Suppressor macrophage treated with lipopolysaccharide for 1 hour (primary cell): ENCODE measurements around the gene ADAMTS9.
A peak's percentile ranks its signal among the peaks of the same experiment; 100 is the strongest.

ENCODE experiments used
- DNase-seq, 3 donors: peaks; one replicate each; pipeline ENCODE4 v3.0.0-alpha.2; 2020 to 2022

Gene ADAMTS9

DNA sequence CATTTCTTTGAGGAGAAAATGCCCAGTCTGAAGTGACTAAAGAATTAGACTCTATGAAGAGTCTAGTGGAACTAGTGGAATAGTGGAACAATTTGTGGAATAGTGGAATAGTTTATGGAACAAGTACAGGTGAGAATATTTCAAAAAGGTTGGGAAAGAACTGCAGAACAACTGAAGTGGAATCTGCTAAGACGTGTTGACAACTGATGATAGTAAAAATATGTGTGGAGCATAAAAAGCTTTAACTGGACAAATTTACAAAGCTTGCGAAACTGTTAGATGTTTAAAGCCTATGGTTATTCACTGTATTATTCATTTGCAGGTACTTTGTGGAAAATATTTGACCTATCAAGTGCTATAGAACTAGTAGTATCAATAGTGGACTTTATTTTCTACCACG, 164.5 kb downstream of the ADAMTS9 start:
- no peak for DNase-seq

- no peak for DNase-seq
Observed at GRCh38 chr3:64520334-64520733, 167.5 kb downstream of the ADAMTS9 start.

DNA sequence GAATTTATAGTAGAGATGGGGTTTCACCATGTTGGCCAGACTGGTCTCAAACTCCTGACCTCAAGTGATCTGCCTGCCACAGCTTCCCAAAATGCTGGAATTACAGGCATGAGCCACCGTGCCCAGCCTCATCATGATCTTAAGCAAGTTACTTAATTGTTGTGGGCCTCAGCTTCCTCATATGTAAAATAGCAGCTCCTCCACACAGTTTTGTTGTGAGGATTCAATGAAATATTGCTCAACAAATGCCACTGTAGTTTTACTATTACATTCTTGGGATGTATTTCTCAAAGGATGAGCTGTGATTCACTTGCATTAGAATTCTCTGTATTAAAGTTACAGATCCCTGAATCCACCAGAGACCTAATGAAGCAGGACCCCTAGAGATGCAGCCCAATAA, 168.8 kb downstream of the ADAMTS9 start:
- no peak for DNase-seq

DNA sequence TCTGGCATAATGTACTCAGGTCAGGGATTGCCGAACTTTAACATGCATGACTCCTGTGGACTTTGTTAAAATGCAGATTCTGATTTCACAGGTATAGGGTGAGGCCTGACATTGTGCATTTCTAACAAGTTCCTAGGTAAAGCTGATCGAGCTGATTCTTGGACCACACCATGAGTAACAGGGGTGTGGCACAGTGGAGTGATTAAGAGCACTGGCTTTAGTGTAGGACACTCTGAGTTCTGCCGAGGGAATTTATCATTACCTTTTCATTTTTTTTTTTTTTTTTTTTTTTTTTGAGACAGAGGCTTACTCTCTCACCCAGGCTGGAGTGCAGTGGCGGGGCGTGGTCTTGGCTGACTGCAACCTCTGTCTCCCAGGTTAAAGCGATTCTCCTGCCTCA, 169.3 kb downstream of the ADAMTS9 start:
- DNase-seq = no peak

GRCh38 chr3:64514889-64515288, 172.9 kb downstream of the ADAMTS9 start:
- DNase-seq = no peak

GRCh38 chr3:64509206-64509605, 178.6 kb downstream of the ADAMTS9 start:
- no peak for DNase-seq

GRCh38 chr3:64508140-64508539, 179.7 kb downstream of the ADAMTS9 start:
- no peak for DNase-seq

DNA sequence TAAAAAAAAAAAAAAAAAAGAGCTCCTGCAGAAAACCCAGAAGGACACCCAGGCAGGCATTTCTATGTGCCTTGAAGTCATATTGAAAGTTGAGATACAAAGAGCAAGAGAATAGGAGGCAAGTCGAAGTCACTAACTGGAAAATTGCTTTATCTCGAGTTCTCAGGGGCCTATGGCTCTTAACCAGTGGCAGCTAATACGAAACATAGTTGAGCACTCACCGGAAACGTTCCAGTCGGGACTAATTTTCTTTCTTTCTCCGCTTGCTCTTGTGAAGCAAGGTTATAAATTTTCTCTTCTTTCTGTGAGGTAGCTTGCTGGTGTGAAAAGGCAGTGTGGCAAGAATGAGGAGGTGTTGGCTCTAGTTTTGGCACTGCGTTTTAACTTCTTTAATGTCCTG, 181.5 kb downstream of the ADAMTS9 start:
- no peak for DNase-seq

DNA sequence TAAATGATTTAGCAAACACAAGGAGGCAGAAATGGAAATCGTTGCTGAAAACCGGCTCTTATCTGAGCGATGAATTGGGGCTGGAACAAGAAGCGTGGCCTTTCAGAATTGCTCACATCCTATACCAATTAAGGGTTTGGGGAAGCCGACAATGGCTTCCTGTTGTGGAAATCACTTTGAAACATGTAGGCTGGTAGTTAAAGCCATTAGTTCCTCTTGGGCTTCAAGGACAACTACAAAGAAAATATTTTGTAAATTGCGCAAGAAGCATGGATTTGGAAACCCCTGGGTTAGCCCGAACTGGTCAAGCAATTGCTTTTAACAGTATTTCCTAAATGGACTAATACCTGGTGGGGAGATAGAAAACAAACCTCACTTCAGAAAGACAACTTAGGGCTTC, 182.4 kb downstream of the ADAMTS9 start:
- DNase-seq = peak; percentile 58 to 74 (median 68)

GRCh38 chr3:64502284-64502683, 185.5 kb downstream of the ADAMTS9 start:
- DNase-seq = no peak

- no peak for DNase-seq
Observed at GRCh38 chr3:64501298-64501906, 186.4 kb downstream of the ADAMTS9 start.

DNA sequence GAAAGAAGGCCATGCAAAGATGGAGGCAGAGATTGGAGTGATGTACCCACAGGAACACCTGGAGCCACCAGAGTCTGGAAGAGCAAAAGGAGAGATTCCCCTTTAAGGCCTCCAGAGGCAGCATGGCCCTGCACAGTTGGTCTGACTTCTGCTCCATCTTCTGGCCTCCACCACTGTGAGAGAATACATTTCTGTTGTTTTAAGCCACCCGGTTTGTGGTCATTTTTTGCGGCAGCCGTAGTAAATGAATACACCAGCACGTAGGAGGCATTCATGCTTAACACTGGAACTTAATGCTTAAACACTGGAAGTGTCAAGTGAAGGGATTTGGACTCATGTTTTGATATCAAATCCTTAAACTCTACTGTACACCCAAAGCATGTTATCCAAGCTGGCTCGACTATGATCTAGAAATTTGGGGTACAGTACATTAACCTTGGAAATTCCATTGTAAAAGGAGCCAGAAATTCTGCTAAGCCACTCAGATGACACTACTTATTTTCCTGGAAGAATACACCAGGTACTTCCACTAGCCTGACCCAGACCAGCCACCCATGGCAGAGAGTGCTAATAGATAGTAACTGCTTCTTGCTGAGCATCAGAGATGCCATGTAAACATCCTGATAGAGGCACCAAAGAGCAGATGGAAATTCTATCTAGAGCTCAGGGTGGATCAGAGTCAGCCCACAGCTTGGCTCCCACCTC, 190.9 kb downstream of the ADAMTS9 start:
- DNase-seq = no peak

DNA sequence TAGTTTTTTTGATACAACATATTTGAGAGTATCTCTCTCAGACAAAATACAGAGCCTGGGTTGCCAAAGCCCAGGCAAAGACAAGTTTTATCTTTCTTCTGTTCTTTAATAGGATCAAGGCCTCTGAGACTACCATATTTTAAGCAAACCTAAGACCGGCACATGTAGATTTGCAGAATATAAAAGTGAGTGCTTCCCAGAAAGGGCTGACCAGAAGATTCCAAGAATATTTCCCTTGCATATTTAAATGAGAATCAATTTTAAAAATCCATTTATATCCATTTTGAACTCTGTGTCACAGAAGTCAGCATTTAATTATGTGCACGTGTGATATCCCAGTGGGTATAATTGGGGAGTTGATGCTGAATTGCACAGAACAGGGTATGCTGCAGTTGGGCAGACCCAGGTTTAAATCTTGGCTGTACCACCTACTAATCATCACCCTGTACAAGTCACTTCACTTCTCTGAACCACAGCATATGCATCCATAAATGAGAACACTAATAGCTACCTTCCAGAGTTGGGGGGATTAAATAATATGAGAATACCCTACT, 191.9 kb downstream of the ADAMTS9 start:
- DNase-seq = no peak

DNA sequence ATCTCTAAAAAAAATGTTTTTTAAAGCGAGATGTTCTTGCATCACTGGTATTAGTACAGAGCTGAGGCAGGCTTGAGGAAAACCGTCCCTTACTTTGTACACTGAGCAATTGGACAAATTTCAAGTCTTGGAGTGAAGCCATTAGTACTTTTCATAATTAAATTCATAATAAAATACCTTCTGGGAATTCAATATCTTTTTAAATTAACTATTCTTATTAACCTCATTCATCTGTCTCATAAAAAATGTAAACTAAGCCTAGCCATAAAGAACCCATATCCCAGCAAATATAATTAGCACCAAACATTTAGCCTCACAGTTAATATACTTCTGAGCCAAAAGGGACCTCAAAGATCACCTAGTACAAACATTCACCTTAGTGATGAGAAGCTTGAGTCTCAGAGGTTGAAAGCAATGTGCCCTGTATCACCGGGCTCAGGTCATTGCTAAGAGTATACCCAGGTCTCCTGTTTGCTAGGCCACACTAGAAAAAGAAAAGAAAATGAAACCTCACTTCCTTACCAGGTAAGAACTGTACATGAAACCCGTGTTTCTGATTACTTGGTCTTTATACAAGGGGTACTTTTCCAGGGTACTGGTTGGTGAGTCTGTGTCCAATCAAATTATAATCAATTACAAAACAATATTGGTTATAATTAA, 192.5 kb downstream of the ADAMTS9 start:
- DNase-seq = no peak

DNA sequence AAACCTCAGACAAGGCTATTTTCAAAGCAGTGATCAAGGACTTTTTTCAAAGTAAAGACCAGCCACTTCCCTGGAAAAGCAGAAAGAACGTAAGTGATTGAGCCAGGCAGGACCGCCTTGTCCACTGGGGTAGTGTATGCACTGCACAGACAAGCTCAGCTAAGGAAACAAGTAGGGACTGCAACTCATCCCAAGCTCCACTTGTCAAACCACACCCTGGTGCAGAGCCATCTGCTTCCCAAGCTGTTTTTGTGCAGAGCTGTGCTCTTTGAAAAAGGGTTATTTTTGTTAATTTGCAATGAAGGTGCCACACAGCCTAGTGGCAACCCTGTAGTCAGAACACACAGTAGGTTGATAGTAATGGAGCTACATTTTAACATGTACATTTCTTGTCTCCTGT, 193.3 kb downstream of the ADAMTS9 start:
- no peak for DNase-seq

DNA sequence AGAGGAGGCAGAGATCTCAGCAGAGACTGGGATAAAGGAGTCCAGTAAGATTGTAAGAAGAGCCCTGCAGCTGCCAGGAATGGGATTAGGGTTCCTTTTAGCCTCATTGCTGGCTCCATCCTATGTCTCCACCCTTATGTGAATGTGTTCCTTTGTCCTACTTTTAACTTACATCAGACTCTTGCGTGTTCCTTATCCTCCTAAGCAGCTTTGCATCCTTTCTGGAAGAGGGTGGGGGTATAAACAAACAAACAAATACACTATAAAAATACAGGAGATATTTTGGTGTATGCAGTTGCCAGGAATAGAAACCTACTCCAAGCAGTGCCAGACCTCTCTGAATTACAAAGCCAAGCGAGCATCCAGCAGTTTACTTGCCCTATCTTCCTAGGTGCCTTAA, 194.7 kb downstream of the ADAMTS9 start:
- no peak for DNase-seq

GRCh38 chr3:64491843-64492242, 196.0 kb downstream of the ADAMTS9 start:
- no peak for DNase-seq

DNA sequence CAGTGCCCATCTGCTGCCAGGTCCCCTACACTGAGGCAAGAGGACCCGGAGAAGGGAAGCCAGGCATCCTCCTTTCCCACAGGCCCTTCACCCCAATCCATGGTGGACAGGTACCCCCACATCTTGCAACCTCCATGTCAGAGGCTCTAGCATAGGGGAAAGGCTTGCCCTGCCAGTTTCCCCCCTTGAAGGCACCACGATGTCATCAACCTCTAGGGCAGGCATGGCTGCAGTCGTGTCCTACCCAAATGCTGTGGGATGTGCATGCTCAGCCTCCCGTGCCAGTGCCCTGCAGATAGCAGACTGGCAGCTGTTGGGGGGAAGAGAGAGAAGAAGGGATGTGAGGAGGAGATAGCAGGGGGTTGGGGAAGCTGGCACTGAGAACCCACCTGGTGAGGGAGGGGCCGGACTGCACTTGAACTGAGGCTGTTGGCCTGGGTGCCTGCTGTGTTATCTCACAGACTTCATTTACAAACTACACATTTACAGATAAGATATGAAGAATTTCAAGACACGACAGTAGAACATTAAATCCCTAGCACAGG, 197.5 kb downstream of the ADAMTS9 start:
- no peak for DNase-seq

DNA sequence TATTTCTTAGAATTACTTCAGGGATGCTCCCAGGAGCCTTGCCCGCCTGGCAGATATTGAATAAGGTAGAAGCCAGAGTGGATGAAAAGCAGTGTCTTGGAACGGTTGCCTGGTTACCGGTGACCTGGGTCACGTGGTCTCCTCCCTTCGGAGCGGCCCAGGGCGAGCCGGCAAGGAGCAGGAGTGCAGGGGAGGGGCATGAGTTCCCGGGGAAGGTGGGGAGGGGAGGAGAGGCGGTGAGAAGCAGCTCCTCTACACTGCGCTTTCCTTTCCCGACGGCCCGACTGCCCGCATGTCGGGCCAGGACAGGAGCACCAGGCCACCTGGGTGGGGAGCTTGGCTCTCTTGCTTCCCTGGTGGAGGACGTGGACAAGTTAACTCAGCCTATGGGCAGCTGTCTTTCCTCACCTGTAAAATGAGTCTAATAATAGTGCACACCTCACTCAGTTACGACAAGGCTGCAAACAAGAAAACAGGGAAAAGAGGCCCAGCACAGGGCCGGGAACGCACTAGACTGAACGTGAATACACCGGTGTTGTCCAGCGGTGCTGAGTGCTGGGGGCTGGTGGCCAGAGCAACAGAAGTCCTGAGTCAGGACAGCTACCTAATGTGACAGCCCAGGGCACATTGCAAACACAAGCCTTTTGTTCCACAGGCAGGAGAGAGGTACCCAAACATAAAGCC, 198.3 kb downstream of the ADAMTS9 start:
- DNase-seq = no peak

DNA sequence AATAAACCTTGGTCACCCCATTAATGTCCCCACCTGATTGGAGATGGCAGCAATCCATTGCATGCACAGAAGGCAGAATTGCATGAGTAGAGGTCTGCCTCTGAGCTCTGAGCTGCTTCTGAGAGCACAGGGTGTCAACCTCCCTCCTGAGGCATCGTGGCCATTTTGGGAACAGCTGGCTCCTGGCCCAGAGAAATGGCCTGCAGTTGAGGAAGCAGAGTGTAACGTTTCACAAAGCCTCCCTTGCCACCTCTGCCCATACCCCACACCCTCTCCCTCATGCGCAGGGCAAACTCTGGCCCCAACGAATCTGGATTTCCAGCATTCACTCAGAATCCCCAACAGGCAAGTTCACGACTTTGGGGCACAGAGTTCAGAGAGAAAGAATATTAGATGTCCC, 198.9 kb downstream of the ADAMTS9 start:
- DNase-seq = no peak

DNA sequence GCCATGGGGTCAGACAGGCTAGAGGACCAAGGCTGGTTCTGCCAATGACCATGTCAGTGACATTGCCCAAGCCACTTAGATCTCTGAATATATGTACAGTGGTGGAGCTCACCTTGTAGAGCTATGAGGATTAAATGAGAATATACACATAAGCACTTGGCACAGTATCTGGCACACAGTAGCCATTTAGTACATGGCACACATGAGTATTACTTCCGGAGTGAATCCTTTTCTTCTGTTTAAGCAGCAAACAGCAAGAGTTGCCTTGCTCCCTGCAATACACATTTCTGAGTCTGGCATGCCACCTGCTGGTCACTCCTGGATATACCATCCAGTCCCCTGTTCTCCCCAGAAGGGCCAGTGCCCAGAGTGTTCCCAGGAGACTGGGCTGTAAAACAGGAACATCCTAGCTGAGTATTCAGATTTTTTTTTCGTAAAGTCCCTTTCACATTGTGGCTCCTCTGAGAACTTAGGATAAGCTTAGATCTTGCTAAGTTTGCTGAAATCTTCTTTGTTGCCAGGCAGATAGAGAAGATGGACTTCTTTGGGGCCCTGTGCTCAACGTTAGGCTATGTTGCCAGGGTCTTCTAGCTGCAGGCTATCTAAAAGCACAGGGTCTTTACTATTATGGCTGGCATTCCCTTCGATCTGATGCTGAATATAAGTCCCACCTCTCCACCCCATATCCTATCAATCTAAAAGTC, 203.4 kb downstream of the ADAMTS9 start:
- DNase-seq = peak; percentile 75 to 78 (median 76)

- no peak for DNase-seq
Observed at GRCh38 chr3:64483467-64483866, 204.3 kb downstream of the ADAMTS9 start.

GRCh38 chr3:64475037-64475436, 212.8 kb downstream of the ADAMTS9 start:
- no peak for DNase-seq
